Dermis blood vessel endothelial cell (primary cell): Measurements from ENCODE around the gene AGBL1. TPM values are rescaled to one million over a fixed set of nuclear protein-coding genes. Genes with fewer than 3 reads are reported as not detected.
"Not testable (repeated sequence)": the region's sequence is repeated elsewhere in the genome, so short reads cannot be mapped to it uniquely, and the experiment has no call there.

Source experiments
- DNase-seq: peaks from one replicate; pipeline ENCODE4 v3.0.0; 2010
- total RNA-seq: library from RNA; depleted of rRNA; stranded (reverse); fragments of >200 nt; gene quantifications from 2 replicates; pipeline ENCODE4 v1.2.3, GENCODE V29; 2014

AGBL1 gene
- total RNA-seq, 1 donor from 2014 or later = not detected

GRCh38 chr15:86087808-86088207, 8.1 kb downstream of the AGBL1 start:
- no peak for DNase-seq

DNA sequence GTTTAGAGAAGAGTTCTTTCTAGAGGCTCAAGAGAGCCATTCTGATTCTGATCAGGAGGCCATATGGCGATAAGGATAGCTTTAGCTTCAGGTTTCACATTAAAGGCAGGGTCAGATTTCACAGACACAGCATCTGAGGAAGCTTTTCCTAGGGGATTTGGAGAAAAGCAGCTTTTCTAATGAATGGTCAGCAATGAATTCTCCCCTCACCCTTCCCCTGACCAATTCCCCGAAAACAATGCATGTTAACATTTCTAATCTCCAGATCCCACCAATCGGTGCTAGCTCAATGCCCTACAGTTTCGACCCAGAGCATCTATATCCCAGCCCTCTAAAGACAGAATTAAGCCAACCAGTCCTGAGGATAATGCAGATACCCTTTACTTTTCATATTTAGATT, 9.8 kb downstream of the AGBL1 start:
- no peak for DNase-seq

DNA sequence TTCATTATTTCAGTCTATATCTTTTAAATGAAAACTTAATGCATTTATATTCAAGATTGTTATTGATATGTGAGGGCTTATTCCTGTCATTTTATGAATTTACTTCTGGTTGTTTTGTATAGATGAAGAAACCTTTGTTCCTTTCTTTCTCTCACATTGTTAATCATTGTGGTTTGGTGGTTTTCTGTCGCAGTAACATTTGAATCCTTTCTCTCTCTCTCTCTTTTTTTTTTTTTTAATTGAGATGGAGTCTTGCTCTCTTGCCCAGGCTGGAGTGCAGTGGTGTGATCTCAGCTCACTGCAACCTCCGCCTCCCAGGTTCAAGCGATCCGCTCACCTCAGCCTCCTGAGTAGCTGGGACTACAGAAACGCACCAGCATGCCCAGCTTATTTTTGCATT, 22.1 kb downstream of the AGBL1 start:
- DNase-seq = no peak

DNA sequence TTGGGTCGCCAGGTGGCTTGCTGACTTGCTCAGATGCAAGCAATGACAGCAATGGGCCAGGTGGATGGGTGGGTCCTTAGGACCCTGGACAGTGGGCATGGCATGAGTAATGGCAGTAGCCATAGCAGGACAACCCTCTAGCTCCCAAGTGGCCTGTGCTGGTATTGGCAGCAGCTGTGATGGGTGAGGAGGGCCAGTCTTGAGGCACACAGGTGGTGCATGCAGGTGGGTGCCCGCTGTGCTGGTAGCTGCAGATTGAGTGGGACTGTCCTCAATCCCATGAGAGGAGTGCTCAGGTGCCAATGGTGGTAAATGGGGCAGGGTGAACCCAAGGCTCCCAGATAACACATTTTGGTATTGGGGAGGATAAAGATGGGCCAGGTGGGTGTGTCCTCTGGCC, 24.2 kb downstream of the AGBL1 start:
- no peak for DNase-seq

DNA sequence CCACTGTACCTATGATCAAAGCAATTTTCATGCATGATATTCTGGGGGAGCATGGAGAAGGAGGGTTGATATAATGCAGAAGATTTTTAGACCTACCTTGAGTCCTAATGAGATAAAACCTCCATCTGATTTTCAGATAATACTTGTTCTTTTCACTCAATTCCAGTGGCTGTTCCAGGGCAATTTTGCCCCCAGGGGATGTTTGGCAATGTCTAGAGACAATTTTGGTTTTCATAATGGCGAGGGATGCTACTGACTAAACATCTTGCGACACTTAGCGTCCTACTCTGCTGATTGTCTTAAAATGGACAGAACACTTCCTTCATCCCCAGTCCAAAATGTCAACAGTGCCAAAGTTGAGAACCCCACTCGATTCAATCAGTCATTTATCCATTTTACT, 26.6 kb downstream of the AGBL1 start:
- no peak for DNase-seq

DNA sequence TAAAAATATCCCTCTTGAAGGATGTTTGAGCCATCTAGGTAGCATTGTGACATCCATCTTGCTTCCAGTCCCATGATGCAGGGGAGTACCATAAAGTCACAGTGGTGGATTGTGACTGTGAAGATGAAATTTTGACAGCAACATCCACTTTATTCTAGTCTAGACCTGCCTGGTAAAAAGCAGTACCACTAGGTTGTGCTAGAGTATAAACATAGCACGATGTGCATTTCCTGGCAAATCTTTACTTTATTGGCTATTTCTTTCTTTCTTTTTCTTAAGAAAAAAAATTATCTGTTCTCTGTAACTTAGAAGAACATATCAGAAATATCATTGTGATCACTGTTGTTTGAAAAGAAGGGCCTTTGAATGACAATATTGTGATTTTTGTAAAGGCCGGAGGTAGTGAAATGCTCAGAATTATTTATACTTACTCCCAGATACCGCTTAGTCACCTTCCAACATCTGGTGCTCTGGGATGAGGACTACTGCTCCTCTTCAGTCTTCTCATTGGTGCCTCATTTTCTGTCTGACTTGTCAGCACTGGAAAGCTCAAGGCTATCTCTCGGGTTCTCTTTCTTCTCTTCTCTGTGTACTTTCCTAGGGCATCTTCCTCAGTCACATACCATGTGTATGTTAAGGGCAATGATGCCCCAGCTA, 35.6 kb downstream of the AGBL1 start:
- DNase-seq = no peak

DNA sequence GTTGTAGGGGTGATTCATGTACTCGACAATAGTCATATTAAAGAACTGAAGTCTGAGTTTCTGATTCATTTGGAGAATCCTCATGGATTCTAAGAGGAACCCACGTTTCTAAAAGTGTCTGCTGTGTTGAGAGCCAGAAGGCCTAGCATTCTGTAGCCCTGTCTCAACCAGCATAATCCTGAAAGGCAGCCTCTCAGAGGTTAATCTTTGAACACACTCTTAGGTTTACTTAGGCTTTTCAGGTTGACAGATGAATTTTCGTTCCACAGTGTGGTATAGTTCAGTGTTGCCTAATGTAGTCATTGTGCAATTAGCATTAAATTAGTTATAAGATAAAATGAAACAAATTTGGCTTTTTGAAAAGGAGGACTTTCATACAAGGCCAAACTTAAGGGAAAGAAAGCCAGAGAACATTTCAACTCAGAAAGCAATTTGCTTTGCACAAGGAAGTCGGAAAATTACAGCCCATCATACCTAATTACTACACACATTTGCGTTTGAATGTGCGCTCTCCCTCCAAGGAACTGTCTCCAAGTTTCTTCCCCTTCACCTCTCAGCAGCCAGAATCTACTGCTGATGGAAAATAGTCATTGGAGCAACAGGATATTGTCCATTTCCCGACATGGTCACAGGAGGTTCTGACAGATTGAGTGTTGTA, 42.0 kb downstream of the AGBL1 start:
- DNase-seq = no peak

GRCh38 chr15:86122691-86123391, 43.2 kb downstream of the AGBL1 start:
- DNase-seq = not testable (repeated sequence)

DNA sequence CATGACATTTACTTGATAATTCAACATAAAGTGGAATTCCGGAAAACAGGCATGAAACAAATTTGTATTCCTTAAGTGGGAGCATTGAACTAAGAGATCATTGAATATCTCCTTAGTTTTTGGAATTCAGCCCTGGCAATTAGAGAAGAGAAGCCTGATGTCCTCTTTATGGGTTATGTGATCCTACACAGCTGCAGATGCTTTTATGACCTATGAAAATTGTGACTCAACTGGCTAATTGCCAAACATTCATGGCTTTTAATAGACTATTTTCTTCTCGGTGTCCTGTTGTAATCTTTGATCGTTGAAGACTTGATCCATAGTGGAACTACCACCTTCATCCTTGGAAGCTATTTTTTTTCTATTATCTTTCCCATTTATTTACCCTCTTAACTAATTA, 46.1 kb downstream of the AGBL1 start:
- DNase-seq = no peak

DNA sequence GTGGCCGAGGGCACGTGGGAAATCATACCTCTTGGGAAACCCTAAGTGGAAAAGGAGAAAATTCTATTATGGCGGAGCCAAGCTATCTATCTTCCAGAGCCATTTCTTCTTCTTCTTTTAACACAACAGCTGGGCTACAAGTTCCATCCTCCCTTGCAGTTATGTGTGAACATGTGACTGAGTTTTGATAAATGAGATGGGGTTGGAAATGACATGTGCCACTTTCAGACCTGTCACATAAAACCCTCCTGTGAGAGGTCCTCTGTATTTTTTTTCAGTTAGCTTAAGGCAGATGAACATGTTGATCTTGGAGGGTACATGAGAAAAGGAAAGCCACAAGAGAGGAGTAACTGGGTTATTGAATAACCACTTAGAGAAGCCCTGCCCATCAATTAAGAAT, 47.9 kb downstream of the AGBL1 start:
- DNase-seq = no peak

GRCh38 chr15:86135041-86135440, 55.4 kb downstream of the AGBL1 start:
- no peak for DNase-seq

DNA sequence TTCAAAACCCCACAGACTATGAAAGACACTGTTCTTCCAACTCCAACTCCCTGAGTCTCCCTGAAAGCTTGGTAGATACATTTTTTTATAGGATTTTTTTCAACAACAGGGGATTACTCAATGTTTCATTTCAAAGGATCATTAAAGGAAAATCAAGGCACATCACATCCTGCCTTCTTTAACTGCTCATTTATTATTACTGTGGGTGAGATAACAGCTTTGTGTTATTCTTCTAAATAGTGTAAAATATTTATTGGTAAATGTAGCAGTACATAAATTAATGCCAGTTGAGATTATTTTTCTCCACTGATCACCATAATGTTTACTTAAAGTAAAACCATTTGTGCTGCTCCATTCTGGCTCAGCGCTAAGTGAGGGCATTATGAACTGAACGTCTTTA, 57.2 kb downstream of the AGBL1 start:
- DNase-seq = no peak

- DNase-seq = no peak
Observed at GRCh38 chr15:86138798-86139197, 59.1 kb downstream of the AGBL1 start.

DNA sequence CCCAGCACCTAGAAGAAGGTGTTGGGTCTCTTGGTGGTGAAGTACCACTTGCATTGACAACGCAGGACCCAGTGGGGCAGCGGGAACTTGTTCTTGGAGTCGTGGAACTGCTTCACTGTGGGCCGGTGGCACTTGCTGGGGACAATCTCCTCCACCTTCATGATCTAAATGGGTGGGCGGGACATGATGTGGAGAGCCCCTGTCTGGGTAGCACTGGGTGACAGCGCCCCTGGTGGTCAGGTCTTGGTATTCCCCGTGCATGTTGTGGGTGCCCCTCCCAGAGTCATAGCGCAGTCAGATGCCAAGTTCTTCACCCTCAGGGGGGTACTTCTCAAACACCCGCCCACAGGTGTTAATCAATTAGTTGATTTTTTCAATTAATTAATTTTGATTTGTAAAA, 60.2 kb downstream of the AGBL1 start:
- no peak for DNase-seq

- no peak for DNase-seq
Observed at GRCh38 chr15:86154705-86155104, 75.0 kb downstream of the AGBL1 start.

DNA sequence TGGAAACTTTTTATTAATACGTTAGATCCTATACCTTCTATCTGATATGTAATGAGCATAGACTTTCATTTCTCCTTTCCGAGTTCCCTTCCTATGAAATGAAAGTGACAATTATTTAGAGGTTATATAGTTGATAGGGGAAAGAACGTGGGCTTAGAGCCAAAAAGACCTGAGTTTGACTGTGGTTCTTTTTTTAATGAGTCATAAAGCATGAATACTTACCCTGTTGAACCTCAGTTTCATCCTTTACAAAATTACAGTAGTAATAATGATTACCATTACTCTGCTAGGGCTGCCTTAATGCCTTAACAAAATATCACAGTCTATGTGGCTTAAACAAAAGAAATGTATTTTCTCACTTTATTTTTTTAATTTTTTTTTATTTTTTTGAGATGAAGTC, 75.9 kb downstream of the AGBL1 start:
- no peak for DNase-seq

DNA sequence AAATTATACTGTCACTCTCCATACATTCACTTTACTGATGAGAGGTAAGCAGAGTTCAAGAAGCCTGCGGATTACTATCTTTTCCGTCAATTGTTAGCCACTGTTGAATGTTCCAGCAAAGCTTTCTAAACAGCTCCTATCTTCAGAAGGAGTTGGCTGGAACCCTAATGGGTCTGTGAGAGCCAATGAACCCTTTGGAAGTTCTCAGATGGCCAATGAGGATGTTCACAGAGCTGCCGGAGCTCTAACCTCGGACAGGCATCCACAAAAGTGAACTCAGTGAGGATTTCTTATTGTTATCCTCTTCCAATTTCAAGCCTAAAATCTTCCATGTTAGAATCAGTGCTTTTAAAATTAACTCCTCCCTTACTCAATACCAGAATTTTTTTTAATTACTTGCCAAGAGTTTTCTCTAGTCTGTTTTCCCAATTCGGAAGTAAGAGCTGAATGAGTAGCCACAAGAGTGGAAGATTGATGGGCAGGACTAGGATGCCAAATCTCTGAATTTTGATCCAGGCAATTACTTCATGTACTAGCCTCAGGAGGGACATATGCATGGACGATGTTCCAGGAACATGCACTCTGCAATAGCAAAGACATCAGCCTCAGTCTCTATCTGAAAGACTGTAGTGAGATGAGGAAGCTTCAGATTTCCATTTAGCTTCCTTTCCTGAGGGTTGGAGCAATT, 78.1 kb downstream of the AGBL1 start:
- DNase-seq = no peak

- DNase-seq = no peak
Observed at GRCh38 chr15:86159468-86159867, 79.8 kb downstream of the AGBL1 start.

GRCh38 chr15:86161250-86161649, 81.6 kb downstream of the AGBL1 start:
- no peak for DNase-seq

DNA sequence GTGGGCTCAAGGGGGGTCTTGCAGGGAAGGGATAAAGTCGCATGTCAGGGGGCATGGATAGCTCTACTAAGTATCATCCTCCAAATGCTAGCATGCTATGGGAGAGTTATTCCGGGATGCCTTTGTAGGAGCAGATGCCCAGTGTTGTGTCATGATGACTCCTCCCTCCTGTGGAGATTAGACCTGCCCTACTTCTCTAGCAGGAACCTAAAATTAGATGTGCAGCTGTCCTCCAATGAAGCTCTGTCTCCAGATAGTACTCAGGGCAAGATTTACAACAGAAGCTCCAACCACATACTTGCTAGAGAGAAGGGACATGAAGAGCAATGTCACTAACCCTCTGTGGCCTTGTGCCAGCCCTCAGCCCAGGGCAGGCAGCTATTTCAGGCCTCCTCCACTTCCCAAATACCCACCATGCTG, 82.5 kb downstream of the AGBL1 start:
- DNase-seq = no peak

DNA sequence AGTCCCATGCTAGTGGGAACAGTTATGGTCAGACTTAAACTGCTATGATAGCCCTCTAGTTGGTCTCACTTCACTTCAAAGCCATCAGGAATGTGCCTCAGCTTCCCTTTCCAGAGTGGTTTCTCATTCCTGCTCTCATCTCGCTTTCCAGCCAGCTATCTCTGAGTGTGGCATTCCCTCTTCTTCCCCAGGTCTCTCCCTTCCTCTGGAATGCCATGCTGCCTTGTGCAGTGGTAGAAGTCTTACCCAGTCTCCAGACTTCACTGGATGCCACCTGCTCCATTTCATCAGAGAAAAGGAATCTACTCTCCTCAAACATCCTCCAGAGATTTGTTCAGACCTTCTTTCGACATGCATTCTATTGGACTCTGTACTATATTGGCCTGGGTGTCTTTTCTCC, 83.0 kb downstream of the AGBL1 start:
- no peak for DNase-seq

DNA sequence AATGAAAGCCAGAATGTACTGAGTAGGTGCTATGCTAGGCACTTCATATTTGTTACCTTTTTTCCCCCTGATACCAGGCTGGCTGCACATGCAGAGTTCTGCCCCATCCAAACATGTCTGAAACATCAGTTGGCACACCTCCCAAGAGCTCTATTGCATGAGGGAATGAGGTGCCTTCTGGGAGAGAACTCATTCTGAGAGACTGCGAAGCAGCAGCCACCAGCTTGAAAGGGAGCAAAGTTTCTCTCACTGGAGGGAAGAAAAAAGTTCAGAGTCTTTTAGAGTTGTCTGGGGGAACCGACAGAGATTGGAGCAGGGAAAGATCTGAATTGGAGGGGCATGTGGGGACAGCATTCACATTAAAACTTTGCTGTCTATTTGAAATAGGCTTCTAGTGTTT, 84.1 kb downstream of the AGBL1 start:
- no peak for DNase-seq

DNA sequence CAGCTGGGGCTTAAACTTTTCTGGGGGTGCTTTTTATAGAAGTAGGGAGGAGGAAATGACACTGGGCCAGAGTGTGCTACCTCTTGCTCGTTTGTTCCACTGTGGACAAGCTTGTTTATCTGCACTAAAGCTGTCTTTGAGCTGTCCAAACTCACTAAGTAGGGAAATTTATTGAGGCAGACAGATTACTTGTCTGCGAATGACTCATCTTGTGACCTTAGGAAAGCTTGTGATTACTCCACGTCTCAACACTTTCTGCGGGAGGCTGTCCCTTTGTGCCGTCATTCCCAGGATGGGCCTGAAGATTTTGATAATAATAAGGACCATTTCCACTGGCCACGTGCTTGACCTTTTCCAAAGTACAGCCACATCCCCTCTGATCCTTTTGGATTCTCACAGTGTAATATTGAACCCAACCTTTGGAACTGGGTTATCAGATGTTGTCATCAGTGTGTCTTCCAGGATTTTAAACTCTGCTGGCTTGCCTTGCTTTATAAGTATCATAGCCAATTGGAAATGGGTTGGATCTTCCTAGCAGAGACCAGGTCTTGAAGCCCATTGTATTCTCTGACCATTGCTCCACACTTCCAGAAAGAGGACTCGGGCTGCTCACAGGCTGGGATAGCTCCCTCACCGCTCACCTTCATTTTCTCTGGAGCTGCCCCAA, 84.7 kb downstream of the AGBL1 start:
- DNase-seq = no peak
